ENCODE results near the gene KCNN3. TPM values are rescaled to one million over a fixed set of nuclear protein-coding genes. Genes with fewer than 3 reads are reported as not detected.

The KCNN3 gene
- total RNA-seq, 1 experiment from 2014 or later: not detected

DNA sequence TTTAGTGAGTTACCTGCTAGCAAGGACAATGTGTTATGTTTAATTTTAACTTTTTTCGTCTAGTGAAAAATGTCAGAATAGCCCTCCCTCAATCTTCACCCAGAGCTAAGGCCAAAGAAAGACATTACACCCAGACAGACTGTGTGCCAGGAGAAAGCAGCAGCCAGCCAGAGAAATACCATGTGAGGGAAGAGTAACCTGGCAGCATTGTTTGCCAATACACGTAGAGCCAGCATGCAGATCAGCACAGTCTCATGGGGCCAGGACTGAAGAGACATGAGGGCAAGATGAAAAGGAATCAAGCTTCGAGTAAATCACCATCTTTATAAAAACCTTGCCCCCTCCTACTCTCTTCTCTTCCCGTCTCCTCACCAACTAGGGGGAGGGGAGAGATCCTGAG, 173.6 kb downstream of the KCNN3 start:
- Mint-ChIP-seq H3K27ac (ENCODE audit: unreplicated experiment) (no peak overlapping the region), H3K9me3 (ENCODE audit: low read depth, unreplicated experiment) (no peaks in the 10 kb centered on the region), H3K4me3 (ENCODE audit: low read depth, unreplicated experiment) (no peak overlapping the region), H3K36me3 (ENCODE audit: insufficient read depth, unreplicated experiment) (no peaks in the 10 kb centered on the region), H3K4me1 (ENCODE audit: low read depth, unreplicated experiment) (no peaks in the 10 kb centered on the region), H3K27me3 (ENCODE audit: unreplicated experiment) (peaks cover 67% of the 10 kb centered on the region)
- intact Hi-C loops (cut with micrococcal nuclease; ENCODE audit: unreplicated experiment): loop anchor here (10.0 kb wide), 1 partner anchor 48 kb away; no protein-coding TSS in a partner anchor
- CTCF ChIA-PET: no interaction called here
- no peak for DNase-seq
- TF ChIP-seq, protein P1, sequence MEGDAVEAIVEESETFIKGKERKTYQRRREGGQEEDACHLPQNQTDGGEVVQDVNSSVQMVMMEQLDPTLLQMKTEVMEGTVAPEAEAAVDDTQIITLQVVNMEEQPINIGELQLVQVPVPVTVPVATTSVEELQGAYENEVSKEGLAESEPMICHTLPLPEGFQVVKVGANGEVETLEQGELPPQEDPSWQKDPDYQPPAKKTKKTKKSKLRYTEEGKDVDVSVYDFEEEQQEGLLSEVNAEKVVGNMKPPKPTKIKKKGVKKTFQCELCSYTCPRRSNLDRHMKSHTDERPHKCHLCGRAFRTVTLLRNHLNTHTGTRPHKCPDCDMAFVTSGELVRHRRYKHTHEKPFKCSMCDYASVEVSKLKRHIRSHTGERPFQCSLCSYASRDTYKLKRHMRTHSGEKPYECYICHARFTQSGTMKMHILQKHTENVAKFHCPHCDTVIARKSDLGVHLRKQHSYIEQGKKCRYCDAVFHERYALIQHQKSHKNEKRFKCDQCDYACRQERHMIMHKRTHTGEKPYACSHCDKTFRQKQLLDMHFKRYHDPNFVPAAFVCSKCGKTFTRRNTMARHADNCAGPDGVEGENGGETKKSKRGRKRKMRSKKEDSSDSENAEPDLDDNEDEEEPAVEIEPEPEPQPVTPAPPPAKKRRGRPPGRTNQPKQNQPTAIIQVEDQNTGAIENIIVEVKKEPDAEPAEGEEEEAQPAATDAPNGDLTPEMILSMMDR (IDR thresholded peaks at IDR 0.05; ENCODE audit: unreplicated experiment): no peak
- no TSS peak for BruUV-seq (replicated peaks)

DNA sequence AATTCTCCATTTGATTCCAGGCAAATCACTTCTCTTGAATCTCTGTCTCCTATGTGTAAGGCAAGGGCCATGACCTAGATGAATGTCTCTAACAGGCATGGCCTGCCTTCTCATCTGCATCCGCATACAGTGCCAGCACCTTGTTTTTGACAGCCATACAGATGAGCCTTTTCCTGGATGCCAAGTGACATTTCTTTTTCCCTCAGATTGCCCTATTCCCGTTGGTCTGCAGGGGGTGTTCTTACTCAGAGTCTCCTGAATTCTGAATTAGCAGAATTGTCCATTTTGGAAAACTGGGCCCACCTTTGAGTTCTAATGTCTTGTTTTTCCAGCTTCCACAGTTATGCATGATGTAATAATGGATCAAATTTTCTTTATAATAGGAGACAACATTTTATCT, 174.1 kb downstream of the KCNN3 start:
- peaks cover 69% of the 10 kb centered on the region for H3K27me3 Mint-ChIP-seq (ENCODE audit: unreplicated experiment)
- H3K27ac Mint-ChIP-seq (ENCODE audit: unreplicated experiment): no peak overlapping the region
- no peaks in the 10 kb centered on the region for H3K9me3 Mint-ChIP-seq (ENCODE audit: low read depth, unreplicated experiment)
- no peak overlapping the region for H3K4me3 Mint-ChIP-seq (ENCODE audit: low read depth, unreplicated experiment)
- H3K36me3 Mint-ChIP-seq (ENCODE audit: insufficient read depth, unreplicated experiment): no peaks in the 10 kb centered on the region
- TF ChIP-seq, protein P1 (IDR thresholded peaks at IDR 0.05; ENCODE audit: unreplicated experiment): peak; percentile 21
- no TSS peak for BruUV-seq (replicated peaks)
- intact Hi-C loops (cut with micrococcal nuclease; ENCODE audit: unreplicated experiment): loop anchor here (10.0 kb wide), 1 partner anchor 49 kb away; no protein-coding TSS in a partner anchor
- H3K4me1 Mint-ChIP-seq (ENCODE audit: low read depth, unreplicated experiment): no peaks in the 10 kb centered on the region
- no peak for DNase-seq
- CTCF ChIA-PET: no interaction called here

DNA sequence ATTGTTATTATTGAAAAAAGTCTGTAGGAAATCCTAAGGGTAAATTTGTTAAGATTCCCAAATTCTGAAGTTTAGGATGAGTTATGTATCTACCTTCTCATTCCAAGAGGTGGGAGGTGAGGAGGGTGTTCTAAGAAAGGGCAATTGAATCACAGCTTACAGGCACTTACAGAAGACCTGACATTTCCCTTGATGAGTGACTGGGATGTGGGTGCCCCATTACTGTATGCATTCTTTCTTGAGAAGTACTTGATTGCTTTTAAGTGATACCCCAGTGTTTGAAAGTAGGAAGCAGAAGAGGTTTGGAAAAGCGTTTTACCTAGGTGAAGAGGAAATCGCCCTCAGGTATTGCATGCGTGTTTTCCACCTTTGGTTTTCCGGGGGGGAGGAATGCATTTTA, 175.1 kb downstream of the KCNN3 start:
- intact Hi-C loops (cut with micrococcal nuclease; ENCODE audit: unreplicated experiment): loop anchor here (10.0 kb wide), 1 partner anchor 50 kb away; no protein-coding TSS in a partner anchor
- Mint-ChIP-seq H3K4me3 (ENCODE audit: low read depth, unreplicated experiment) (no peak overlapping the region), H3K27ac (ENCODE audit: unreplicated experiment) (no peak overlapping the region), H3K27me3 (ENCODE audit: unreplicated experiment) (peaks cover 69% of the 10 kb centered on the region), H3K9me3 (ENCODE audit: low read depth, unreplicated experiment) (no peaks in the 10 kb centered on the region), H3K36me3 (ENCODE audit: insufficient read depth, unreplicated experiment) (no peaks in the 10 kb centered on the region), H3K4me1 (ENCODE audit: low read depth, unreplicated experiment) (no peaks in the 10 kb centered on the region)
- TF ChIP-seq, protein P1 (IDR thresholded peaks at IDR 0.05; ENCODE audit: unreplicated experiment): no peak
- CTCF ChIA-PET: no interaction called here
- no peak for DNase-seq
- BruUV-seq (replicated peaks): no TSS peak

DNA sequence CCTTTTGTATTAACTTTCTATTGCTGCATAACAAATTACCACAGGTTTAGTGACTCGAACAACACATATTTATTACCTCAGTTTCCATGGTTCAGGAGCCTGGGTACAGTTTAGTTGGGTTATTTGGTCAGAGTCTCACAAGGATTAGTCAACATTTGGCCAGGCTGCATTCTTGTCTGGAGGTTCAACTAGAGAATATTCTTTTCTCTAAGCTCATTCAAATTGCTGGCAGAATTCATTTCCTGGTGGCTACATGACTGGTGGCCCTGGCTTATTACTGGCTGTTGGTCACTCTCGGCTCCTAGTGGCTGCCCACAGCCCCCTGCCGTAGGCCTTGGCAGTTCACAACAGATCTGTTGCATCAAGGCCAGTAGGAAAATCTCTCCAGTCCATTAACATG, 181.0 kb downstream of the KCNN3 start:
- no peaks in the 10 kb centered on the region for H3K9me3 Mint-ChIP-seq (ENCODE audit: low read depth, unreplicated experiment)
- no TSS peak for BruUV-seq (replicated peaks)
- CTCF ChIA-PET: interaction anchor here (0.7 kb wide), 1 partner anchor 26 kb away, joined by 6 read pairs; no protein-coding TSS in a partner anchor
- no peak for DNase-seq
- H3K36me3 Mint-ChIP-seq (ENCODE audit: insufficient read depth, unreplicated experiment): no peaks in the 10 kb centered on the region
- H3K4me1 Mint-ChIP-seq (ENCODE audit: low read depth, unreplicated experiment): peaks cover under 1% of the 10 kb centered on the region
- intact Hi-C loops (cut with micrococcal nuclease; ENCODE audit: unreplicated experiment): no loop called here
- H3K27ac Mint-ChIP-seq (ENCODE audit: unreplicated experiment): no peak overlapping the region
- TF ChIP-seq, protein P1 (IDR thresholded peaks at IDR 0.05; ENCODE audit: unreplicated experiment): no peak
- H3K4me3 Mint-ChIP-seq (ENCODE audit: low read depth, unreplicated experiment): no peak overlapping the region
- H3K27me3 Mint-ChIP-seq (ENCODE audit: unreplicated experiment): peaks cover 86% of the 10 kb centered on the region
